Stimulated activated CD4-positive, alpha-beta T cell treated with anti-CD3 and anti-CD28 coated beads, Interleukin-12 subunit alpha, Interleukin-12 subunit beta, amount 100 ng/mL, for 4 hours (primary cell): ENCODE measurements around the gene RRAGD.

ENCODE experiments used
- DNase-seq: peaks from one replicate; pipeline ENCODE4 v3.0.0-alpha.2; 2020

Gene RRAGD

GRCh38 chr6:89371849-89372505 is 40.1 kb downstream of the RRAGD start:
- DNase-seq = peak; percentile 72

DNA sequence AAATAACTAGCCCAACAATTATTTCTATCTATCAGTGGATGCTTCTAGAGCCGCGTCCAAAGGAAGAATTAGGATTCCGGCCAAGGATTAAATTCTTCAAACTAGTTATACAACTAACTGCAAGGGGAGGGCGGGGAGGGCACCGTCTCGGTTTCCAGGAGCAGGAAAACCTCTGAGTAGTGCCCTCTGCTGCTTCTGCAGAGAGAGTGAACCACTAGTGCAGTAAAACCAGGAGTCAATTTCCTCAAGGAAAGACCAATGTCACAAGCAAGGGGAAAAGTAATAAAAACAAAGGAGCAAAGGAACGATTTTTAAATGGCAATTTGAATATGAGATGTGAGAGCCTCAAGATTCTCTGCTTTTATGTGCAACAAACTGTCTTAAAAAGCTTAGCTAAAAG is 43.1 kb downstream of the RRAGD start:
- DNase-seq = no peak

GRCh38 chr6:89368107-89368506 is 44.0 kb downstream of the RRAGD start:
- DNase-seq = peak; percentile 55

DNA sequence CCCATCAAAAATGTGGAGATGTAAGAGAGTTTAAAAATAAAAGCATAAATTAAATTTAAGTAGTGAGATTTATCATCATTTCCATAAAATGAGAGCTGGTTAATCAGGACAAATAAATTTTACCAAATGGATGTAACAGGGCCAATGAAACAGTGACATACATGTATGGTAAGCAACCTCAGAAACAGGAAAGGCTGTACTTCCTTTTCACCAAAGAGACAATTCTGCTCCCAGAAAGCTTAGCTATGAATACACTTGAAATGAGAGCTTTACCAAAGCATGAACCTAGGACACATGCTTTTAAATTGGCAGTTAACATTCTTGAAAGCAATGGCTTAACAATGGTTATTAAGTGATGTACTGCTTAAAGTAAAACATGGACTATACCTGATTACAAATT is 47.5 kb downstream of the RRAGD start:
- no peak for DNase-seq

- DNase-seq = no peak
These were observed 50.9 kb downstream of the RRAGD start for GRCh38 chr6:89361171-89361570.

DNA sequence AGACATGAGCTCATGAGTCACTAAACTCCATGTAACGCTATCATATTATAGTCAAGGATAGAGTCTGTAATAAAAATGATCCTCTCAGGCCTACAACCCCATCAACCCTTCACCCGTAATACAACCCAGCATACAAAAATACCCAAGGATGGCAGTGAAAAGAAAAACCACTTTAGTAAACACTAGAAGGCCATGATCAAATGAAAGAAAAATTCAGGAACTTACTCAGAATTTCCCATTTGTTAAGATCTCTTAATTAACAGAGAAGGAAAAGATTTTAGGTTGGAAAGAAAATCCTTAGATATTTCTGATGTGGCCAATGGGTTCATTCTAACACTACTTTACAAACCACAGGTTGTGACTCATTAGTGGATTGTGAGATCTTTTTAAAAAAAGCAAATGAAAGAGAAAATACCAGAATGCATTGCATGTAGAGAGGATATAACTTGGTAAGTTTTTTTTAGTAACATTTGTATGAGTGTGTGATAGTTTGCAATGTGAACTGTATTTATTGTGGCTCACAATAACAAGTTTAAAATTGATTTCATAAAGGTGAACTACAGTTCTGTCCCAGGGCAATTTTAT is 51.6 kb downstream of the RRAGD start:
- no peak for DNase-seq

DNA sequence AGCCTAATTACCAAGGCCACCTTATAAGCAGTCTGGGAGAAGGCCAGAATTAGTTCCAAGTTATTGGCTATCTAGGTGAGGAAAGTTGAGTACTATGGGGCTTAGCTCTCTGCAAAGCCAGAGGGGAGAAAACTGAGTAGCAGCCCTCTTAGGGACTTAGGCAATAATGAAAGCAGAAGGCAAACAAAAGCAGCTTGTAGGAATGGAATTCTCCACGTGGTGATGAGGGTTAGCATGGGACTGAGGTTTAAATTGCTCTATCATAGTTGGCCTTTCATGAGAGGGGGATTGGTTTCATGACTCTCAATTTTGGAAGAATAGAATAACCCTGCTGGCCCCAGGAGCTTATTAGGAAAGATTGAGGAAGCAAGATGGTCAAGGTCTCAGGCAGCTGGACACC is 52.5 kb downstream of the RRAGD start:
- no peak for DNase-seq

GRCh38 chr6:89357390-89357789 is 54.7 kb downstream of the RRAGD start:
- no peak for DNase-seq

- DNase-seq = no peak
These were observed 55.4 kb downstream of the RRAGD start for GRCh38 chr6:89356642-89357170.

DNA sequence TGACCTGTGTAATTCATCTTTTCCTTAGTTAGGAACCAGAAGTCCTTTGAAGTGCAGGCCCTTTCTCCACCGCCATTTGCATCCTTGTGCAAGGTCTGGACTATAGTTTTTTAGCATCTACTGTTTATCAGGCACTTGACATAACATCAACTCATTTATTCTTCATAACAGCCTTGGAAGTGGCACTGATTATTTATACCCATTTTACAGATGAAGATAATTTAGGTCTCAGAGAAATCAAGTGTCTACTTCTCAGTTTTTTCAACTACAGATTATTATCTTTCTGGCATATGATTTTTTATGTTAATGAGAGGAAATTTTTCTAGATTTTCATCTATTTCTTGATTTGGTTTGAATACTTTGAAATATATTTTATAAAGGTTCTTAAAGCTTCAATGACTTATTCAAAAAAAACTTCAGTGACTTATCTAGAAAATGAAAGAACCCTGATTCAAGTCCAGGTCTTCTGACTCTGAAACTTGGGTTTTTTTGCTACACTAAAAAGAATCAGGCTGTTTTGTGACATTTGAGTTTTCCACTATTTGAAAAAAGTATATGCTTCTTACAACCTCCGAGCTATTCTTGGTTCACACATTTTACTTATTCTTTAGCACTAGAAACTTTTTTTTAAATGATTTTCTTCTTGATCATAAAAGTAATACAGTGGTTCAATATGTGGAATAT is 56.4 kb downstream of the RRAGD start:
- DNase-seq = no peak

GRCh38 chr6:89353702-89354392 is 58.2 kb downstream of the RRAGD start:
- DNase-seq = no peak

DNA sequence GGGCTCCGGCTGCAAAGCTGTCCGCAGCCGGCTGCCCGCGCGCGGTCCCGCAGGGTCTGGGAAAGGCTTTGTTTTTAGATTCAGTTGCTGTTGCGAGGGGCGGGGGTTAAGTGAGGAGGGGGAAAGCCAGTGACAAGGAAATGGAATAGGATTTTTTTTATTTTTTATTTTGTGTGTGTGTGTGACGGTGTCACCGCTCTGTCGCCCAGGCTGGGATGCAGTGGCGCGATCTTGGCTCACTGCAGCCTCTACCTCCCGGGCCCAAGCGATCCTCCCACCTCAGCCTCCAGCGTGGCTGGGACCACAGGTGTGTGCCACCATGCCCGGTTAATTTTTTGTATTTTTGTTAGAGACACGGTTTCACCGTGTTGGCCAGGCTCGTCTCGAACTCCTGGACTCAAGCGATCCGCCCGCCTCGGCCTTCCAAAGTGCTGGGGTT is 58.9 kb downstream of the RRAGD start:
- DNase-seq = no peak

DNA sequence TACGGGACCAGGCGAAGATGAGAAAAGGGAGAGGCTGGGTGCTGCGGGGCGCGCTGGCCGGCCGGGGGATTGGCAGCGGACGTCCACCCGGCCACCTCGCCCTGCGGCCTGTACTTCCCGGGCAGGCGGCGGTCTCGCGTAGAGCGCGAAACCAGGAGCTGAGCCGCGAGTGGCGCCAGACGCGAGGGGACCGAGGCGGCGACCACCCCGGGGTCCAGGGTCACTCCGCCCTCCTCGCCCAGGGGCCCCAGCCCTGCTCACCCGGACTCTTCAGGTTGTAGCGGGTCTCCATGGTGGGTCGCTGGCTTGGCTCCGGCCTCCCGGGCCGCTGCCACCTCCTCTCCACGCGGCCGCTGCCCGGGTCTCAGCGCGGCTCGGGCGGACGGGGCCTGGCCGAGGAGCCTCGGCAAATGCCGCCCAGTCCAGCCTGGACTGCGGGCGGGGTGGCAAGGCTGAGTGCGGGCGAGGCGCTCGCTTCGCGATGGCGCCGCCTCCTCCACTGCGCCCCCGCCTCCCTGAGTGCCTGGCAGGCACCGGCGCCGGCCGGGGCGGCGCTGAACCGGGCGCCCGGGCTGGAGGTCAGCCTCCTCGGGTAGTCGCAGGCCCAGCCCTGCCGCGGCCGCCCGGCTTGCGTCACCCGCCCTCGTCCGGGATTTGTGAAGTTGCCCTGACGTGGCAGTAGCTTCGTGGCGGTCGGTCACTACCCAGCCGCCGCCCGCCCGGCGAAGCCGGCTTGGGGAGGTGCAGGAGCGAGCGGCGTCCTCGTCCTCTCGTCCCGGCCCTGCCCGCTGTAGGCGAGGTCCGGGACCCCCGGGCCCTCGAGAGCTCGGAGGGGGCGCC is 59.6 kb downstream of the RRAGD start, which contains the start of gene UBE2J1:
UBE2J1 (minus strand) TSS at position 445 of the 840 bp plus-strand sequence; CDS start at position 292, 153 bp downstream.
- DNase-seq = peak; percentile 65

GRCh38 chr6:89351671-89352277 is 60.3 kb downstream of the RRAGD start:
- DNase-seq = no peak

- DNase-seq = no peak
These were observed 61.6 kb downstream of the RRAGD start for GRCh38 chr6:89350281-89350966.

- DNase-seq = no peak
These were observed 63.7 kb downstream of the RRAGD start for GRCh38 chr6:89348372-89348771.

DNA sequence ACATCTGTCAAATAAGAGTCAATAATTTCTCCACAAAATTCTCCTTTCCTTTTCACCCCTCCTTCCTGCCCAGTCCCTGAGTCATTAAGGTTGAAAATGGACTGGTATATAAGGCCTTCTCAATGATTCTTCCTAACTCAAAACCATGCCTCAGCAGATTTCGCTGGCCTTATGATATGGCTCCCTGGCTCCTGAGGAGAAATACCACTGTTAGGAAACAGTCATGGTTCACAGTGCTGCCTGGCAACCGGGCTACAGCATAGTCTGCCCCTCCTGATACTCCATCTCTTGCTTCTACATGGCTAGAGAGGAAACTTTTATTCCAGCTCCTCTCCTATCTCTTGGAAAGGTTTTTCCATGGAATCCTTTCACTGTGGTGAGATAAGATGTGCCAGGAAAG is 64.2 kb downstream of the RRAGD start:
- DNase-seq = no peak

GRCh38 chr6:89346433-89346832 is 65.6 kb downstream of the RRAGD start:
- no peak for DNase-seq

- no peak for DNase-seq
These were observed 72.5 kb downstream of the RRAGD start for GRCh38 chr6:89339565-89339964.

GRCh38 chr6:89335164-89335563 is 76.9 kb downstream of the RRAGD start:
- no peak for DNase-seq

- no peak for DNase-seq
These were observed 81.2 kb downstream of the RRAGD start for GRCh38 chr6:89330910-89331309.
